ENCODE measurements around the gene OOSP1.

OOSP1 gene, protein sequence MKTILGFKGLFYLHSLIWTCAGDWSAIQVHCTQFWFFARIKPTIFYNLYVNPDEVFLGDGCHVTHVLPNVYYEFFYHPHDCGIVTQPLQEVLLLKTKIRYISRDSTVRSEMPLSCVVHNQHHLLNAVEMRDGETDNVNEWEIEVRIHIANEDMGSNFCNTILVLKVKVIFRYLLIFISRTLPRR

DNA sequence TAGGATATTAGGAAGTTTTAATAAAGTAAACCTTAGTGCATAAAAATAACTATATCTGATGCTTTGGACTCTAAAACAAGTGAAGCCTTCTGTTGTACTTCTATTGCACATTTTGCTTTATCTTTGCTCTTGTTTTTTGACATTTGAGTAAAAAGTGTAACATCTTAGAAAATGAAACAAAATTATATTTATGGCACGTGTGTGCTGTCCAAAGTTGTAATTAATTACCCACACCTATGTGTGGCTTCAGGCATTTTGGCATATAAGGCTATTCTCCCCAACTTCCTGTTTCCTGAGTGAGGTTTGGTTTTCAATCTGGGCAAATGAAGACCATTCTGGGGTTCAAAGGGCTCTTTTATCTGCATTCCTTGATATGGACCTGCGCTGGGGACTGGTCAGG is at the start of gene OOSP1:
Gene OOSP1 (plus strand): TSS at position 301 of the 400 bp plus-strand sequence. CDS start 23 bp downstream, at position 324.
- DNase-seq (ENCODE audit: low read depth): no peak
- TF ChIP-seq, protein P1, sequence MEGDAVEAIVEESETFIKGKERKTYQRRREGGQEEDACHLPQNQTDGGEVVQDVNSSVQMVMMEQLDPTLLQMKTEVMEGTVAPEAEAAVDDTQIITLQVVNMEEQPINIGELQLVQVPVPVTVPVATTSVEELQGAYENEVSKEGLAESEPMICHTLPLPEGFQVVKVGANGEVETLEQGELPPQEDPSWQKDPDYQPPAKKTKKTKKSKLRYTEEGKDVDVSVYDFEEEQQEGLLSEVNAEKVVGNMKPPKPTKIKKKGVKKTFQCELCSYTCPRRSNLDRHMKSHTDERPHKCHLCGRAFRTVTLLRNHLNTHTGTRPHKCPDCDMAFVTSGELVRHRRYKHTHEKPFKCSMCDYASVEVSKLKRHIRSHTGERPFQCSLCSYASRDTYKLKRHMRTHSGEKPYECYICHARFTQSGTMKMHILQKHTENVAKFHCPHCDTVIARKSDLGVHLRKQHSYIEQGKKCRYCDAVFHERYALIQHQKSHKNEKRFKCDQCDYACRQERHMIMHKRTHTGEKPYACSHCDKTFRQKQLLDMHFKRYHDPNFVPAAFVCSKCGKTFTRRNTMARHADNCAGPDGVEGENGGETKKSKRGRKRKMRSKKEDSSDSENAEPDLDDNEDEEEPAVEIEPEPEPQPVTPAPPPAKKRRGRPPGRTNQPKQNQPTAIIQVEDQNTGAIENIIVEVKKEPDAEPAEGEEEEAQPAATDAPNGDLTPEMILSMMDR (IDR thresholded peaks at IDR 0.05; ENCODE audit: low read length, missing control alignments): no peak
- no peak within 1 kb of the TSS for H3K4me3 ChIP-seq (replicated peaks; ENCODE audit: low read depth, low read length)

DNA sequence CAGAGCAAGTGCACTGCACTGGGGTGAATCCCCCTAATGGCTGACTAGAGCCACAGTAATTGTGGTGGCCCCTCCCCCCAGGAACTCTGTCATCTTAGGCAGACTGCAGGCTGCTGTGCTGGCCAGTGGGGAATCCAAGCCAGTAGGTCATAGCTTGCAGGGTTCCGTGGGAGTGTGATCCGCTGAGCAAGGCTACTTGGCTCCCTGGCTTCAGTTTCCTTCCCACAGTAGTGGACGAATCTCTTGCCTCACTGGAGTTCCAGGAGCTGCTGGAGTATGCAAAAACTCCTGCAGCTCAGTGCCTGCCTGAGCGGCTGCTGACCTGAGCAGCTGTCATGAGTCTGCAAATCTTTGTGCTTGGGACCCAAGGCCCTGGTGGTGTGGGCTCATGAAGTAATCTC is 46.5 kb upstream of the OOSP1 start:
- DNase-seq (ENCODE audit: low read depth): peak; percentile 66
- H3K4me3 ChIP-seq (replicated peaks; ENCODE audit: low read depth, low read length): no peak overlapping the region
- TF ChIP-seq, protein P1 (IDR thresholded peaks at IDR 0.05; ENCODE audit: low read length, missing control alignments): no peak

DNA sequence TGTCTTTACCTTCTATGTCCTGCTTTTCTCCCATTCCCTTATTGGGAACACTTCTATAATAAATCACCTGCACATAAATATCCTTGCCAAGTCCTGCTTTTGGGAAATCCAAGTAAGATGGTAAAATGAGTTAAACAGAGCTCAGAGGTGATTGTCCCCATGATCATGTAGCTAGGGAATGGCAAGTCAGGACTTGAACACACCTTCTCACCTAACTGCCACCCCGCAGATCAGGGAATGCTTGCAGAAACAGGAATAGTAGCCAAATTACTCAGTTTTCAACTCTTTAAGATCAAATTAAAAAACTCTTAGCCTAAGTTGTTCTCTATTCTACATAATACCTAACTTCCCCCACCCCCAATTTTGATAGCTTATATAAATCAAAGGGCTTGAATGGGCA is 43.6 kb upstream of the OOSP1 start:
- TF ChIP-seq, protein P1 (IDR thresholded peaks at IDR 0.05; ENCODE audit: low read length, missing control alignments): no peak
- no peak overlapping the region for H3K4me3 ChIP-seq (replicated peaks; ENCODE audit: low read depth, low read length)
- no peak for DNase-seq (ENCODE audit: low read depth)

DNA sequence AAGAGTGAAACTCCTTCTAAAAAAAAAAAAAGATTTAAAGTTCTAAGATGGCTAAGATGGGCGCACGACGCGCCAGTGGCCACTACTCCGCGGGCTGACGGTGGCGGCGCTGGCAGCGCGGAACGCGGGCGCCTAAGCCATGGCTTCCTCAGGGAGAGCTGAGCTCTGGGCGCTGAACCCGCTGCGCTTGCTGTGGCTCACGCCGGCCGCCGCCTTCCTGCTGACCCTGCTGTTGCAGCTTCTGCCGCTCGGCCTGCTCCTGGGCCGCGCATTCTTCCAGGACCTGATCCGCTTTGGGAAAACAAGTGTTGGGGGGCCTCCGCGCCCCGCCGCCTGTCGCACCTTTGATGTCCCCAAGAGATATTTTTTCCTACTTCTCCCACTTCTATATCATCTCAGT is 40.2 kb upstream of the OOSP1 start:
- DNase-seq (ENCODE audit: low read depth): no peak
- TF ChIP-seq, protein P1 (IDR thresholded peaks at IDR 0.05; ENCODE audit: low read length, missing control alignments): no peak
- no peak overlapping the region for H3K4me3 ChIP-seq (replicated peaks; ENCODE audit: low read depth, low read length)

DNA sequence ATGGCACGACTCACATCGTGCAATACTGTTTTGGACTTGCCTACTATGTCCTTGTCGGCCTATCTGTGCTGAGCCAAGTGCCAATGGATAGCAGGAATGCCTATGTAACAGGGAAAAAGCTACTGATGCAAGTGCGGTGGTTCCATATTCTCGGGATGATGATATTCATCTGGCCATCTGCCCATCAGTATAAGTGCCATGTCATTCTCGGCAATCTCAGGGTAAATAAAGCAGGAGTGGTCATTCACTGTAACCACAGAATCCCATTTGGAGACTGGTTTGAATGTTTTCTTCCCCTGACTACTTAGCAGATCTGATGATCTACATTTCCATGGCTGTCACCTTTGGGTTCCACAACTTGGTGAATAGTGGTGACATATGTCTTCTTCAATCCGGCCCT is 39.6 kb upstream of the OOSP1 start:
- no peak overlapping the region for H3K4me3 ChIP-seq (replicated peaks; ENCODE audit: low read depth, low read length)
- TF ChIP-seq, protein P1 (IDR thresholded peaks at IDR 0.05; ENCODE audit: low read length, missing control alignments): no peak
- DNase-seq (ENCODE audit: low read depth): no peak

DNA sequence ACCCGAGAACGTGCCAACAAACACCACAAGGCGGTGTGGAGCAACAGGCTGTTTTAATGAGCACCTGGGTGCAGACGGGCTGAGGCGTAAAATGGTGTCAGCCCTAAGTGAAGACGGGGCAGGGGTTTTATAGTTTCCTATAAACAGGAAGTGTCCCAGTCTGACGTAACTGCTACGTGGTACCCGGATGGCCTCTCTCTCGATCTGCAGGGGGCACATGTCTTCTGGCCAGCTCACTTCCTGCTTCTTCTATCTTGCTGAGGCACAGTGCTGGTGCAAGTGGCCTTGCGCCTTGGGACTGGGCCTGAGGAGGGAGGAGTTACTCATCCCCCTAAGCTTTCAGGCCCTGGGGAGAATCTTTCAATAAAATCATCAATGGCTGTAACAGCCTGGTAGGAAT is 38.7 kb upstream of the OOSP1 start:
- H3K4me3 ChIP-seq (replicated peaks; ENCODE audit: low read depth, low read length): no peak overlapping the region
- TF ChIP-seq, protein P1 (IDR thresholded peaks at IDR 0.05; ENCODE audit: low read length, missing control alignments): no peak
- peak; percentile 26 for DNase-seq (ENCODE audit: low read depth)

Data from fibroblast of pulmonary artery (primary cell).